Retinal pigment epithelial cell (primary cell): ENCODE results near the gene HMCN1.

ENCODE experiments used
- DNase-seq: peaks from one replicate; pipeline ENCODE4 v3.0.0-alpha.2; 2010; ENCODE audit warnings: low read depth
- H3K4me3 ChIP-seq: 2 replicates; pipeline ENCODE4 v1.5.1; 2011; ENCODE audit warnings: mild to moderate bottlenecking, low read length, control low read depth, moderate library complexity
- TF ChIP-seq, protein P1 (sequence below): conservative IDR thresholded peaks from 2 replicates; pipeline ENCODE4 v1.5.1; 2011; ENCODE audit warnings: low read depth, low read length, control low read depth, inconsistent platforms

The HMCN1 gene

DNA sequence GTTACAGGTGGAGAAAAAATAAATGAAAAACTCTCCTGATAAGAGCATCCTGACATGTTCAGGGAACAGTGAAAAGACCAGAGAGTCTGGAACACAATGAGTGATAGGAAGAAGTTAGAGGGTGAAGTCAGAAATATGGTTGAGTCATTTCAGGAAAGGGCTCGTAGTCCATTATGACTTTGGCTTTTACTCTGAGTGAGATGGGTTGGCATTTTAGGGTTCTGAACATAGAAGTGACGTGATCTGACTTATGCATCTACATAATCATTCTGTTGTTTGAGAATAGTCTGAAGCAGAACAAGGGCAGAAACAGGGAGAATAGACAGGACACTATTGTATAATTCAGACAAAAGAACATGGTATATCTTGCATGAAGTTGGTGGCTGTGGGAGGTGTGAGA lies 5.8 kb downstream of the HMCN1 start:
- no peak overlapping the region for H3K4me3 ChIP-seq
- TF ChIP-seq, protein P1, sequence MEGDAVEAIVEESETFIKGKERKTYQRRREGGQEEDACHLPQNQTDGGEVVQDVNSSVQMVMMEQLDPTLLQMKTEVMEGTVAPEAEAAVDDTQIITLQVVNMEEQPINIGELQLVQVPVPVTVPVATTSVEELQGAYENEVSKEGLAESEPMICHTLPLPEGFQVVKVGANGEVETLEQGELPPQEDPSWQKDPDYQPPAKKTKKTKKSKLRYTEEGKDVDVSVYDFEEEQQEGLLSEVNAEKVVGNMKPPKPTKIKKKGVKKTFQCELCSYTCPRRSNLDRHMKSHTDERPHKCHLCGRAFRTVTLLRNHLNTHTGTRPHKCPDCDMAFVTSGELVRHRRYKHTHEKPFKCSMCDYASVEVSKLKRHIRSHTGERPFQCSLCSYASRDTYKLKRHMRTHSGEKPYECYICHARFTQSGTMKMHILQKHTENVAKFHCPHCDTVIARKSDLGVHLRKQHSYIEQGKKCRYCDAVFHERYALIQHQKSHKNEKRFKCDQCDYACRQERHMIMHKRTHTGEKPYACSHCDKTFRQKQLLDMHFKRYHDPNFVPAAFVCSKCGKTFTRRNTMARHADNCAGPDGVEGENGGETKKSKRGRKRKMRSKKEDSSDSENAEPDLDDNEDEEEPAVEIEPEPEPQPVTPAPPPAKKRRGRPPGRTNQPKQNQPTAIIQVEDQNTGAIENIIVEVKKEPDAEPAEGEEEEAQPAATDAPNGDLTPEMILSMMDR, result no peak
- DNase-seq, result no peak

DNA sequence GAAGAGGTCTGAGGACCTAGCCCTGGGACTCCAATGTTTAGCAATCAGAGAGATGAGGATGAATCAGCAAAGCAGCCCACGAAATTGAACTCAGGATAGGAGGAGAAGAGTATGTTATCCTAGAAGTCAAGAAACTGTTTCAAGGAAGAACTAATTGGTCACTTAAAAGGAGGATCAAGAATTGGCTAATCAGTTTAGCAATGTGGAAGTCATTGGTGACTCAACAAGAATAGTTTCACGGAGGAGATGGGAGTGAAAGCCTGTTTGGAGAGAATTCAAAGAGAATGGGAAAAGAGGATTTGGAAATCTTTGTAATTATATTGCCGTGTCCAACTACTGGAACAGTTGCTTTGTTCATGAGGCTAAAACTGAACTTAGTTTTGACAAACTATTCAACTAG lies 7.4 kb downstream of the HMCN1 start:
- TF ChIP-seq, protein P1, result no peak
- DNase-seq, result no peak
- H3K4me3 ChIP-seq, result no peak overlapping the region

DNA sequence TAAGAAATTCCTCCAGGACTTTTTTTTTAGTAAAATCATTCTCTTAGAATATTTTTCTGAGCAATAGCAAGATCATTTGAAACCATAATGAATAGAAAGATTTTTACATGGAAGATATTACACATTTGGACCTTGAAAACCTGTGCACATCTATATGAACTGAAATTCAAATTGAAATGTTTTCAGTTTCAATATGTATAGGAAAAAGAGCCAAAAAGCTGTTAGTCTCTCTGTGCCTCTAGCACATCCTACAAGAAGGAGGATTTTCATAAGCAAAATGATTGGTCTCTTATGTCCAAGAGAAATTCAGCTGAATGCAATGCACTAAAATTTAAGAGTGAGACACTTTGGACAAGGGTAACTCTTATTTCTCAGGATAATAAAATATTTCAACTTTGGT lies 8.2 kb downstream of the HMCN1 start:
- TF ChIP-seq, protein P1, result no peak
- no peak for DNase-seq
- no peak overlapping the region for H3K4me3 ChIP-seq

DNA sequence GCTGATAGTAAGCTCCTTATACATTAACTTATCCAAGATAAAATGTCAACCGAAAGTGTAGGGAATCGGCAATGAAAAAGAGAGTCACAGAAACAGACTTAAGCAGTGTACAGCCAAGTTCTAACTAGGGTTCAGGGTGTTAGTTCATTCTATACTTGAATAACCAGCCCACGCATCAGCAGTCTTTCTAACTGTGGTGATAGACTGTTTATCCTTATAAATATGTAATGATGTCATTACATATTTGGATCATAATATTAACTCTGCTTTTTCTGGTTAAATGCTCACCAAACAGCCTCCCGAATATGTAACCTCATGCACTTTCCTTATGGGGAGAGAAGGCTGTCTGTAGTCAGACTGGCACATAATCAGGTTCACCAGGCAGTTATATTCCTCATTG lies 11.0 kb downstream of the HMCN1 start:
- TF ChIP-seq, protein P1, result no peak
- DNase-seq, result no peak

DNA sequence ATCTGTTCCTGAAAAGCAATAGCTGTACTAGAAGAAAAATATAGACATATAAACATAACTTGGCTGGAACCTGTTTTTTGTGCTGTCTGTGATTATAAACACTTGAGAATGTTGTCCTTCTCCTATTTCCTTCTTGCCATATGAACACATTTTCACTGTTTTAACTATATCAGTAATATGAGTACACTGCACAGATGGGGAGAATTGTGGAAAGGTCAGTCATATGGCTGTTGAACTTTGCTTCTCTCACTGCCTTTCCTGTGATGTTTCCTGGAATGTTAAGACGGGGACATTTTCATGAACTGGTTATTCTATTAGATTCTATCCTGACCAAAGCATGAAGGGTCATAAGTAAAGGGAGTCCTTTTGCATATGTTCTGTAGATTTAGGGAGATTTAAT lies 24.9 kb downstream of the HMCN1 start:
- H3K4me3 ChIP-seq, result no peak overlapping the region
- TF ChIP-seq, protein P1, result no peak
- no peak for DNase-seq

More for the DNA sequence above, 11.0 kb downstream of the HMCN1 start:
- H3K4me3 ChIP-seq, result no peak overlapping the region

DNA sequence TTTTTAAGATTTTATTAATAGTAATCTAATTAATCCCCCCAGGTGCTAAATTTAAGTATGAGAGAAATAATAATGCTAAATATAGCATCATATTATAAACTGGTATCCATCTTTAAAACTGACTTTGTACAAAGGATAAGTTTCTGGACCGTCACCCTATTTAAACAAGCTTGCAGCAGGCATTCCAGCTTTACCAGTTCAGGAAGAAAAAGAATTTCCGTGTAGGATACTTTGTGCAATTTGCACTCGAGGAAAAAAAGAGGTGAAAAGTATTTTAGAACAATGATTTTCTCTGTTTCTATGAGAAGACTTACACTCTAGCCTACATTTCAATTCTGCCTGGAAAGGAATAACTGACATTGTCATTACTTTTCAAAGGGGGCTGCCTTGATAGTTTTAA lies 27.6 kb downstream of the HMCN1 start:
- TF ChIP-seq, protein P1, result no peak
- DNase-seq, result no peak
- H3K4me3 ChIP-seq, result no peak overlapping the region

DNA sequence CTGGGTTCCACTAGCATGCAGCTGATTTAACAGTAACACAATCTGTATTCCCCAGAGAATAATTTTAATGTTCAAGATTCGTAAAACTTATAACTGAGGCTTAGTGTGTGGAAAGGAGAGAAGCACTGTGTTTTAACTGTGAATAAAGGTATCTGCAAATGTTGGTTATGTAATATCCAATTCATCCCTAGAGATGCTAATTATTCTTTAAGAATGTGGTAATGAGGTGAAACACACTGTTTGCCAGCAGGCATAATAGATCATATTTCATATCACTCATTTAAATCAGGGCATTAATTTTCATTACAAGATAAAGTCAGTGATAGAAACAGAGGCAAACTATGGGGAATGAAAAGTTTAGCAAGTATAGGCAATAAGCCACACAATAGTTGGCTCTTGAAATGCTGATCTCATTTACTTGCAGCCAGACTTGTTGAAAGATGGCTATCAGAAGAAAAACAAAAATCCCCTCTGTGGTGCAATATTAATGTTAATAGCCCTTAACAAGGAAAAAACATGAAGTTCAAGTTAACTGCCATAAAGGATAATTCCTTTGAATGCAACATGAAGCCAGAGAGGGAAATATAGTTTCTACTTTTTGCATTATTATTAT lies 33.4 kb downstream of the HMCN1 start:
- TF ChIP-seq, protein P1, result no peak
- DNase-seq, result no peak
- H3K4me3 ChIP-seq, result no peak overlapping the region
